ENCODE measurements around the gene IGFBP7. TPM values are rescaled to one million over a fixed set of nuclear protein-coding genes. Genes with fewer than 3 reads are reported as not detected.

Gene IGFBP7
- total RNA-seq, 1 experiment from 2014 or later = 45.5 TPM

Other genes with a start within 250 kb of the IGFBP7 start
- gene REST, start 202.5 kb downstream of the IGFBP7 start, total RNA-seq (2014; rRNA removed; shearing (Covaris generic)) = 13.5 and 18.2 TPM in 2 replicates
- 12.5 and 15.3 TPM in 2 replicates for gene NOA1, start 132.8 kb downstream of the IGFBP7 start, total RNA-seq (2014; rRNA removed; shearing (Covaris generic))
- 138 and 139 TPM in 2 replicates for gene POLR2B, start 131.5 kb downstream of the IGFBP7 start, total RNA-seq (2014; rRNA removed; shearing (Covaris generic))

All from H4 (cell line).